Heart right ventricle (tissue), 16 donors: Measurements from ENCODE around the gene LRRC75A. TPM values are rescaled to one million over a fixed set of nuclear protein-coding genes. Genes with fewer than 3 reads are reported as not detected.

ENCODE experiments used
- ATAC-seq, 8 donors: fragments of 200-7000 bp; cut with Tn5 transposase; one replicate each; pipeline ENCODE4 v1.9.1; 2020; ENCODE audit warnings: mild to moderate bottlenecking in 8 of 8, moderate library complexity in 8 of 8, moderate number of reproducible peaks in 1 of 8
- DNase-seq, 2 donors: peaks; one replicate each; pipeline ENCODE4 v3.0.0-alpha.2; 2020
- H3K27ac ChIP-seq, 10 donors: fragments of 200-600 bp; sonication (generic) in 2 of 10; one replicate each; pipeline versions ENCODE4 v1.5.0 to v1.8.0; 2020 to 2022; ENCODE audit warnings: mild to moderate bottlenecking in 3 of 10
- H3K27me3 ChIP-seq, 7 donors: fragments of 200-600 bp; one replicate each; pipeline ENCODE4 v1.8.0; 2021 to 2022; ENCODE audit warnings: mild to moderate bottlenecking in 2 of 7
- H3K36me3 ChIP-seq, 9 donors: fragments of 200-600 bp; sonication (generic) in 1 of 9; one replicate each; pipeline versions ENCODE4 v1.5.0 to v1.8.0; 2020 to 2022; ENCODE audit warnings: mild to moderate bottlenecking in 2 of 9
- H3K4me1 ChIP-seq, 9 donors: fragments of 200-600 bp; sonication (generic) in 1 of 9; one replicate each; pipeline versions ENCODE4 v1.5.0 to v1.8.0; 2020 to 2022; ENCODE audit warnings: mild to moderate bottlenecking in 4 of 9
- H3K4me3 ChIP-seq, 10 donors: fragments of 200-600 bp; sonication (generic) in 2 of 10; one replicate each; pipeline versions ENCODE4 v1.5.0 to v1.8.0; 2020 to 2022; ENCODE audit warnings: mild to moderate bottlenecking in 7 of 10, moderate library complexity in 2 of 10
- H3K9me3 ChIP-seq, 11 donors: fragments of 200-600 bp in 10 of 11; sonication (generic) in 2 of 11; one replicate each; pipeline versions ENCODE4 v1.5.0 to v1.8.0; 2013 to 2022; ENCODE audit warnings: mild to moderate bottlenecking in 2 of 11, control low read depth in 1 of 11, moderate library complexity in 1 of 11
- WGBS, 2 donors: extraction: QIAGEN DNeasy Blood & Tissue Kit; methylation state at CpG; one replicate each; pipeline ENCODE4 v1.1.7; 2013; ENCODE audit warnings: inconsistent platforms in 1 of 2; 5-methylcytosine and 5-hydroxymethylcytosine counted together
- intact Hi-C, 10 donors: fragments of 100-400 bp; cut with DNase I; formaldehyde crosslinking; loops; one replicate each; pipeline versions ENCODE4 v1.11.1 to v1.14.2; 2022
- polyA plus RNA-seq, 2 donors: library from polyadenylated mRNA; stranded (reverse); fragments of 200-250 nt; gene quantifications; one replicate each; pipeline ENCODE4 v1.2.3, GENCODE V29; 2013
- total RNA-seq, 10 donors: library from RNA; stranded (reverse); fragmentation: NEBNext Ultra II Directional in 3 of 10; extraction: Animal tissue kit (Norgen Biotek cat#: 25700) in 3 of 10; gene quantifications; one replicate each; pipeline versions ENCODE4 v1.2.1 to v1.2.4, GENCODE V29; 2021 to 2023
- TF ChIP-seq, protein P1 (sequence below), 9 donors: fragments of 200-600 bp; sonication (generic) in 2 of 9; IDR thresholded peaks; one replicate each; pipeline versions ENCODE4 v1.5.0 to v1.8.0; 2021 to 2022; ENCODE audit warnings: antibody characterized with exemption in 9 of 9, mild to moderate bottlenecking in 5 of 9, moderate library complexity in 1 of 9
- donor health status: Arrhythmogenic right ventricular cardiomyopathy.
- donor health status: ischemic (EF 13 %, LVEDD 7.1; RV severe dilation, severe dysfunction).
- donor health status: healthy with polysubstance abuse.
- donor health status: DM: no; HTN: yes; CAD: no.
- donor health status: DM: no; HTN: no; CAD: no.
- donor health status: ischemic (EF 25% LVEDD 6.9; RV normal size, moderate dysfunction).
- donor health status: ischemic (EF 25% LVEDD 5.7; RV mildly dilated, moderate dysfunction).
- donor health status: healthy.
- donor health status: DM: yes; HTN: yes; CAD: no.
- donor health status: Ischemic cardiomyopathy.
- donor health status: ischemic (EF 35%, LVEDD 5.7; RV mildly dilated, moderate dysfunction).
- donor health status: nonischemic (EF 11% LVEDD 7.7; RV severe dilation, severe dysfunction).
- donor health status: DM: yes; HTN: yes; CAD: no.
- donor health status: PGD.
- donor health status: ischemic (EF 29% LVEDD 5.4; RV normal size, mild dysfunction).
- donor health status: nonischemic (EF 23%, LVEDD 6.1; RV moderate dilation, normal function).

LRRC75A gene
- total and polyA plus RNA-seq, 12 donors = 0.34 to 1.3 (median 0.58) TPM

DNA sequence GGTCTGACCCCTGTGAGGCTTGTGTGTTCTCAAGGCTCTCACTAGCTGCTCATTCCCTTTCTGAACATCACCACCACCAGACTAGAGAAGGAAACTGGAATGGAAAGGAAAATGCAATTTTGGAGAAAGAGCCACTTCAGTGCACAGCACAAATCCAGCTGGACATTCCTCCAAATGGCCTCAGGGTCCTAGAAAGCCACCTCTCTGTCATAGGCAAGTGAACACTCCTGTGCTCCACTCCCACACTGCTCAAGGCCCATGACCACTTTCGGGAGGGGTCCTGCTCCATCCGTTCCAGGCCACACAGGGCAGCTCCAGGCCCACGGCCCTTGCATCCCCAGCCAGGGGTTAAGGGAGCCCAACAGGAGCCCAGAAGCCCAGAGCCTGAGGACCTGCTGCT, 2.6 kb downstream of the LRRC75A start:
- Histone ChIP-seq H3K27me3 (peaks cover 0 to 26% (median 0%) of the 10 kb centered on the region in 7 donors), H3K9me3 (no peaks in the 10 kb centered on the region), H3K27ac (no peak overlapping the region), H3K4me3 (no peak overlapping the region), H3K4me1 (peaks cover 18 to 51% (median 28%) of the 10 kb centered on the region in 9 donors), H3K36me3 (no peaks in the 10 kb centered on the region)
- intact Hi-C loops = no loop called here
- ATAC-seq (no peak), DNase-seq (no peak)
- TF ChIP-seq, protein P1, sequence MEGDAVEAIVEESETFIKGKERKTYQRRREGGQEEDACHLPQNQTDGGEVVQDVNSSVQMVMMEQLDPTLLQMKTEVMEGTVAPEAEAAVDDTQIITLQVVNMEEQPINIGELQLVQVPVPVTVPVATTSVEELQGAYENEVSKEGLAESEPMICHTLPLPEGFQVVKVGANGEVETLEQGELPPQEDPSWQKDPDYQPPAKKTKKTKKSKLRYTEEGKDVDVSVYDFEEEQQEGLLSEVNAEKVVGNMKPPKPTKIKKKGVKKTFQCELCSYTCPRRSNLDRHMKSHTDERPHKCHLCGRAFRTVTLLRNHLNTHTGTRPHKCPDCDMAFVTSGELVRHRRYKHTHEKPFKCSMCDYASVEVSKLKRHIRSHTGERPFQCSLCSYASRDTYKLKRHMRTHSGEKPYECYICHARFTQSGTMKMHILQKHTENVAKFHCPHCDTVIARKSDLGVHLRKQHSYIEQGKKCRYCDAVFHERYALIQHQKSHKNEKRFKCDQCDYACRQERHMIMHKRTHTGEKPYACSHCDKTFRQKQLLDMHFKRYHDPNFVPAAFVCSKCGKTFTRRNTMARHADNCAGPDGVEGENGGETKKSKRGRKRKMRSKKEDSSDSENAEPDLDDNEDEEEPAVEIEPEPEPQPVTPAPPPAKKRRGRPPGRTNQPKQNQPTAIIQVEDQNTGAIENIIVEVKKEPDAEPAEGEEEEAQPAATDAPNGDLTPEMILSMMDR (IDR thresholded peaks at IDR 0.05) = no peak
- 89 to 91% methylated on average over 3 of the region's 3 CpGs for WGBS, 2 donors

DNA sequence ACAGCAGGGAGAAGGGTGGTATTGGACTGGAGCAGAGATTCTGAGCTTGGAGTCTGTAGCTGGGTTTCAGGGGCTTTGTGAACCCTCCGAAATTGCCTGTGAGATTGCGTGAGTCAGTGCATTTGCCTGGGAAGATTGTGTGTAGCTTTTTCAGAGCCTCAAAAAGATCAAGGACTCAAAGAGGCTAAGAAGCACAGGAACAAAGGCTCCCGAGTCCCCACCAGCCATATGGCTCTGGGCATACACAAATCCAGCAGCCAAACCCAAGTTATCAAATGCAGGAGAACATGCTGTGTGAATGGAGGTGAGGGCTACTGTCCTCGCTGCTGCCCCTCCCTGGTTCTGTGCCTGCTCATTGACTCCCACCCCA, 3.0 kb downstream of the LRRC75A start:
- H3K36me3 ChIP-seq = no peaks in the 10 kb centered on the region
- H3K27ac ChIP-seq = no peak overlapping the region
- ATAC-seq = no peak
- H3K4me1 ChIP-seq = peaks cover 18 to 53% (median 28%) of the 10 kb centered on the region in 9 donors
- no peak overlapping the region for H3K4me3 ChIP-seq
- 88 to 91% methylated on average over 4 of the region's 4 CpGs for WGBS, 2 donors
- intact Hi-C loops = no loop called here
- H3K27me3 ChIP-seq = peaks cover 0 to 26% (median 0%) of the 10 kb centered on the region in 7 donors
- TF ChIP-seq, protein P1 (IDR thresholded peaks at IDR 0.05) = no peak
- no peaks in the 10 kb centered on the region for H3K9me3 ChIP-seq
- DNase-seq = no peak

DNA sequence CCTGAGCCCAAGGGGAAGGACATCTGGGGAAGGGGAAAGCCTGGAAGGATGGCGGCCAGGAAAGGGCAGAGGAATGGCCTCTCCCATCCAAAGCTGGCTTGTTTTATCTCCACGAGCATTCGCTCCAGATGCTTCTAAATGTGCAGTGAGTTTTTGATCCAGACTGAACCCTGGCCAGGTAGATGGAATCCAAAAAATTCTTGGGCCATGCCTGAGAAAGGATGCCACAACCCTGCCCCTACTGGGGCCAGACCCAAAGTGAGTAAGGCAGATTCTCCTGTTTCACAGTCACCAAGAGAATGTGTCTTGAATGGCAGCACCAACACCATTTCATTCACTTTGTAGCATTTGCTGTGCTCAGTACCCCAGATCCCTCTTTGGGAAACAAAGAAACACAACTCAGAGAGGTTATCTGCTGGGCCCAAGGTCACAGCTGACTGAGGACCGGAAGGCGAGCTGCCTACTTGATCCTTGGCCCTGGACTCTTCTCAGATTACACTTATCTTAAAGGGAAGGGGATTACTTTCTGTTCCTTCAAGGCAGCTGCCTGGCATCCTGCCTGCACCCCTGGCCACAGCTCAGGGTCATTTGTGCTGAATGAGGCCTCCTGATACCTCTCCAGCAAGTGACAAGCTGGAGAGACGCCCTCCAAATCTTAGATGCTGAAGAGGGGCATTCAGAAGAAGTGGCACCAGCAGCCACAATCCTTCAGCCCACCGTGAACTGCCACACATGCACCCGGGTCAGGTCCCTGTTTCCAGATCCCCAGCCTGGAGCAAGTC, 3.6 kb downstream of the LRRC75A start:
- TF ChIP-seq, protein P1 (IDR thresholded peaks at IDR 0.05) = no peak
- WGBS, 2 donors = 70 to 73% methylated on average over 8 of the region's 8 CpGs
- Histone ChIP-seq H3K4me3 (no peak overlapping the region), H3K4me1 (peaks cover 18 to 53% (median 28%) of the 10 kb centered on the region in 9 donors), H3K36me3 (no peaks in the 10 kb centered on the region), H3K27ac (no peak overlapping the region), H3K27me3 (peaks cover 0 to 26% (median 0%) of the 10 kb centered on the region in 7 donors), H3K9me3 (no peaks in the 10 kb centered on the region)
- DNase-seq = no peak
- intact Hi-C loops = no loop called here
- no peak for ATAC-seq

DNA sequence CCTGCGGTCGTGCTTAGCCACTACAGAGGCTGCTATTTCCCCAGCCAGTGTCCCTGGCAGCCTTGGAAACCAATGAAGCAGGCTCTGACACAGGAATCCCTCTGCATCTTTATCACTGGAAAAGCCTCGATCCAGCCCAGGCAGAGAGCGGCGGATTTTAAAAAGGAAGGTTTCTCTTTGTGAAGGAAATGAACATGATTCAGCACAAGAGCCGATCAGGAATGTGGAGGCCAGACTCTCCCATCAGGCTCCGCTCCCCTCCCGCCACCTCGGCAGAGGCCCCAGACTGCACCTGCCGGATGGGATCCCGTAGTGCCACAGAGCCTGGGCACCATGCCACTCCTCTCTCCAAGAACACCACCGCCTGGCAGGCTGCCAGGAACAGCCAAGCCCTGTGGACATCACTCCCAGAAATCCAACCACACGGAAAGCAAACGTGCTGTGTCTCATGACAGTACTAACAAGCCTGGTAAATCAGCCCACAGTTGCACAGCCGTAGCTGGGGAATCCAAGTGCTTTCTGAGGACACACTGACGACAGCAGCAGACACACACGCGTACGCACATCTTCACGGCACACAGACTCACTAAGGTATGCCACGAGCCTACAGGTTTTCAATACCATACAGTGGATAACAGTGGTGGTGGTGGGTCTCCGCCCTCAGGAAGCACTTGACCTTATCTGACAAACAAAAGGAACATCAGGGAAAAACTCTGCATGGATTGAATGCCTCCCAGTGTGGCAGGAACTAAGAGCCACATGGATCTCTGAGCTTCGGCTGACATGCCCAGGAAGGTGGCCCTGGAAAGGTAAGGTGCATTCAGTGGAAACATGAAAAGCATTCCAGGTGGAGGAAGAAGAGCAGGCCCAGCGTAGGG, 5.4 kb downstream of the LRRC75A start:
- Histone ChIP-seq H3K4me3 (peak overlapping the region in 6 of 10 donors; percentile 14 to 35 (median 22)), H3K9me3 (no peaks in the 10 kb centered on the region), H3K4me1 (peaks cover 18 to 53% (median 28%) of the 10 kb centered on the region in 9 donors), H3K27ac (peak overlapping the region in 9 of 10 donors; percentile 5 to 70 (median 40)), H3K27me3 (peaks cover 0 to 17% (median 0%) of the 10 kb centered on the region in 7 donors), H3K36me3 (no peaks in the 10 kb centered on the region)
- TF ChIP-seq, protein P1 (IDR thresholded peaks at IDR 0.05) = no peak
- peak; percentile 44 to 86 (median 75) for ATAC-seq
- intact Hi-C loops = no loop called here
- DNase-seq = peak; percentile 75 to 80
- 20 to 25% methylated on average over 24 of the region's 24 CpGs for WGBS, 2 donors
